T-helper 1 cell treated with Interleukin-12 subunit alpha and Interleukin-12 subunit beta and Interleukin-4 antibody, amounts not matched to agents 30 ng/mL and 1 ng/mL, for 36 hours (primary cell): ENCODE measurements around the gene RNF150. TPM values are rescaled to one million over a fixed set of nuclear protein-coding genes. Genes with fewer than 3 reads are reported as not detected.
"Not testable (repeated sequence)": the region's sequence is repeated elsewhere in the genome, so short reads cannot be mapped to it uniquely, and the experiment has no call there.

Experiments
- intact Hi-C: fragments of 100-400 bp; cut with micrococcal nuclease; formaldehyde crosslinking; loops from one replicate; pipeline ENCODE4 v1.15.1; 2024
- total RNA-seq: library from RNA; stranded (reverse); gene quantifications from 2 replicates; pipeline ENCODE4 v1.2.3, GENCODE V29; 2022

RNF150 gene
- total RNA-seq, 1 donor from 2014 or later, result 0.25 TPM

DNA sequence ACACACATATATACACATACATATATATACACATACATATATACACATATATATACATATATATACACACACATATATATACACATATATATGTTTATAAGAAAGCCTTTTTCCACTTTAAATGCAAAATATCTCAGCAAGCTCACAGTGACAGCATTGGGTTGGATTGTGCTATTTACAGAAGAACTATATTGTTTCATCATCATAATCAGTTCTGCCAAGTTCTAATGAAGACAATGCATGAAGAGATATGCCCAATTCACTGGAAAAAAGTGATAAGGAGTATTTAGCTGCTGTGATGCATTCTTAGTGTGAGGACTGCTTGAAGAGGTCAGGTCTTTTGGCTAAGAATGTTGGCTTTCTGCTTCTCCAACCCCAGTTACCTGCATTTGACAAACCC, 54.4 kb downstream of the RNF150 start:
- intact Hi-C loops, result no loop called here

DNA sequence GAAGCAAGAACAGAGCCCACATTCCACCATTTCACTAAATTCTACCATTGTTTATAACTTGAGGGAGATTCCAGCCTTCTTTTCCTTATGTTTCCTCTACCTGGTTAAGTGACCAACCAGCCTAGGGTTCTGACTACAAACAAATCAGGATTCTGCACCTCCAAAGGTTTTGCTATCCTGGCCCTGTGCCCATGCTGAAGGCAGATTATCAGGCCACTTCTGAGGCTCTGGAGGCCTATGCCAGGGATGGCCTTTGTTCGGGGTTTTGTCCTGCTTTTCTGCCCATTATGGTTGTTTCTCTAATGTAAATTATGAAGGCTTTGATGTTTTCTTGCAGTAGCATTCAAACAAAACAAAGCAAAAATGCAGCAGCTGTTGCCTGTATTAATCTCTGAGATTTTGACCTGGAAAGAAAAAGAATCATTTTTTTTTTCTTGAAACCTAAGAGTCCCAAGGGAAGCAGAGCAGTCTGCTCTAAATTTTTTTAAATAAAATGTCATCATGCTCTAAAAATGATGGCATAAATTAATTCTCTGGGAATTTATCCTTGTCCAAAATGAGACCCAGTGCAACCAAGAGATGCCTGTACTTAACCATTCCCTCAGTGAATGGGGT, 55.6 kb downstream of the RNF150 start:
- intact Hi-C loops, result no loop called here

DNA sequence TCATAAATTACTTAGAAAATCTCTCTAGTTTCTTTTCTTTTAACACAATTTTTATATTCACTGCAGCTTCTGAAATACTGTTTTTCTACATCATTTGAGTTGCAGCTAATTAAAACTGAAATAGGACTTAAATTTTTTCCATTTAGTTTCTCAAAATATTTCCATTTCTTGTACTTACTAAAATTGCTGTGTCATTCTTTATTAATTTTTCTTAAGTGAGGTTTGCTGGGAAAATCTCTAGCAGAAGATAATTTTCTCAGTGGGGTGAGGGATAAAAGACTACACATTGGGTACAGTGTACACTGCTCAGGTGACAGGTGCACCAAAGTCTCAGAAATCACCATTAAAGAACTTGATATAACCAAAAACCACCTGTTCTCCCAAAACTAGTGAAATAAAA, 57.7 kb downstream of the RNF150 start:
- intact Hi-C loops, result no loop called here

DNA sequence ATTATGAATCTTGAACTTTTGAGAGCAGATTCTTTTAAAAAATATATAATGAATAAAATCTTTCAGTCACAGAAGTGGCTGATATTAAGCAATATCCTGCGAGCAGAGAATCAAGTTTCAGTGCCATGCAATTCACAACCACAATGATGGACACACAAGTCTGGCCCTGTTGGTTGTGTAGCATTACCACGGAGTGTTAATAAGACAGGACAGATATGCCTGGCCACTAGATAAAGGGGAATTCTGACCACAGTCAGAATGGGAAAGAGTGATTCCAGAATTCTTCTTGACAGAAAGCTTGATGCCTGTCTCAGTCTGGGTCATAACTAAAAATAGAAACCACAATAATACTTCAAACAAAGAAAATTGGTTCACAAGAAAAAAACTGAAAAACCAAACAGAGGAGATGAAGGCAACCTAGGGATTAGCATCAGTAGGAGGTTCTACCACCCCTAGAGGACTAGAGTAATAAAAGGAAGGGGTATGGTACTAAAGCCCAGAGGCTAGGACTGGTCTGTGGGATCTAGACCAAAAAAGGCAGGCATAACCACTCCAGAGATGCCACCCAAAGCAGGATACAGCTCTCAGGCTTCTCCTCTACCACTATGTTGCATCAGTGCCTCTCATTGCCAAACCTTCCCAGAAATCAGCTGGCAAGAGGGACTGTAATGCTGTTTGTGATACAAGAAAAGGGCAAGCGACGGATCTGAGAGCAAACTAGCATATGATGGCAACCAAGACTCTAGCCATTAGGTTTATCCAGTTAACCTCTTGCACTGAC, 59.0 kb downstream of the RNF150 start:
- intact Hi-C loops, result no loop called here

DNA sequence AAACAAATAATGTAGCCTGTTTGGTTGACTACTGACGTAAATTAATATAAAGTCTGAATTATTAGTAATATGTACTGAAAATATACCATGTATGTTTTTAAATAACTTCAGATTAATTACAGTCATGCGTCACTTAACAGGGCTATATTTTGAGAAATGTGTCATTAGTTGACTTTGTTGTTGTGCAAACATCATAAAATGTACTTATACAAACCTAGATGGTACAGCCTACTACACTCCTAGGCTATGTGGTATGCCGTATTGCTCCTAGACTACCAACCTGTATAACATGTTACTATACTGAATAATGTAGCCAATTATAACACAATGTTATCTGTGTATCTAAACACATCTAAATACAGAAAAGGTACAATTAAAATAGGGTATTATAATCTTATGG, 66.6 kb downstream of the RNF150 start:
- intact Hi-C loops, result no loop called here

DNA sequence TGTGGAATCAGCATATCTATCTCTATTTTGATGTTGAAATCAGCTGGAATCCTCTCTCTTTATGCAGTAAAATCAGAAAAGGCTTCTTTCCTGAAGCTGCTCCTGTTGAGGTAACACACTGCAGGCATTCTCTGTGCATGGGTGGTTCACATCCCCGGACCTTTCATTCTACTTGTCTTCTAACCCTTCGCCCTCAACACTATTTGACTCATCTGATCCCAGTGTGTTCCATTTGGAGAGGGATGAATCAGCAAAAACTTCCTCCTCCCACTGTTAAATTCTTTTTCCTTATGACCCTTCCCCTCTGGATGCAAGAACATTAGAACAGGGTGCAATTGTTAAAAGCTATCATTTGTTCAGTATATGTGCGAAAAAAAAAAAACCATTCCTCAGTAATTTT, 67.4 kb downstream of the RNF150 start:
- intact Hi-C loops, result no loop called here

DNA sequence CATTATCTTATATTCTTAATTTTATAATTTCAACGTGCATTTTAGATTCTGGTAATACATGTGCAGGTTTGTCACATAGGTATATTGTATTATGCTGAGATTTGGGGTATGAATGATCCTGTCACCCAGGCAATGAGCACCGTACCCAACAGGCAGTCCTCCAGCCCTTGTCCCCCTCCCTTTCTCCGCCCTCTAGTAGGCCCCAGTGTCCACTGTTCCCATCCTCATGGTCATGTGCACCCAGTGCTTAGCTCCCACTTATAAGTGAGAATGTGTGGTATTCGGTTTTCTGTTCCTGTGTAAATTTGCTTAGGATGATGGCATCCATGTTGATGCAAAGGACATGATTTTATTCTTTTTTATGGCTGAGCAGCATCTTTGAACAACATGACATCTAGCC, 70.6 kb downstream of the RNF150 start:
- intact Hi-C loops, result no loop called here

DNA sequence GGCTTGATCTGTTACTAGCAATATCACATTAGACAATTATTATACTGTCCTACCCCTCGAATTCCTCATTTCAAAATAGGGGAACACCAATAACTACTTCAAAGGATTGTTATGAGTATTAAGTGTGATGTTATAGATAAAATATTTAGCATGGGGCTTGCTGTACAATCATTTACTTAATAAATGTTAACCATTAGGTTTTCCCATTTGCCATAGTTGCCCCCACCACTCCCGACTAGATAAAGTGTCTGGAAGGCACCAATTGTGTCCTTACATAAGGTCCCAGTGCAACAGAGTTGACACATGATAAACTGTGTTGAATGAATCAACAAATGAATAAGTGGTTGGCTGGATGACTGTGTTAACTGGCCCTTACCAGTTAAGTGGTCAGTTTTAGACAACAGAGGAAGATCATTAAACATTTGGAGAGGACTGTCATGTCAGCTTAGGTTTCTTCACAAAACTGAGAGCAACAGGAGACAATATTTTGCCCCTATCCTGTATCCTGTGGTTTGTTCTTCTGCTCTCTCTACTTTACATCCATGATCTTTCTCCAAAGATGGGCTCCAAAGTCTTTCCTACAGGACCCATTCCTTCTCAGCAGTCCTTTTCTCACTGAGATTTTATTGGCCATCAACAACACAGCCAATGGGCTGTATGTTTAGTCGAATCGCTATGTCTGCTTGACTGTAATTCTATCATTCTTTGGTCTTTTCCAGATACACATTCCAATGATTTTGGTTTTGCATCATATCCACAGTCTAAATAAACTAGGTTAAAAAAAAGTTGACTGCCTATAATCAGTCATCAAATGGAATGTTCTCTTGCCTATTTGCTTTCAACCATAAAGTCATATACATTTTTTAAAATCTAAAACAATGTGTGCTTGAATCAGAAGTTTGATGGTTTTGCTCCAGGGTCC, 74.4 kb downstream of the RNF150 start:
- intact Hi-C loops, result no loop called here

DNA sequence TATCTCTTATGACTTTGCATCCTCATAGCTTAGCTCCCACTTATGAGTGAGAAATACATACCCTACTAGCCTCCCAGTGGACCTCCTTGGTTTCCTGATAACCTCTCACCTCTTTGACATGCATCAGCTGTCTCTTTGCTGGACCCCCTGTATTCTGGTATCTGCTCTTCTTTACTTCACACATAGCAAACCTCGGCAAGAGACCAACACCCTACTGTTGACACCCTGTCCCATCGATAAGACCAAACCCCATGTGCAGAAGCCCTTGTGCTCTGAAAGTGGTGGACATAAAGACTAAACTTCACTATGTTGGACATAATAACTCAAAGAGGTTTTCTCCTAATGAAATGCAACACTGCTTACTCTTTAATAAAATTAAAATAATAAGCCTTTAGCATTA, 75.7 kb downstream of the RNF150 start:
- intact Hi-C loops, result no loop called here

DNA sequence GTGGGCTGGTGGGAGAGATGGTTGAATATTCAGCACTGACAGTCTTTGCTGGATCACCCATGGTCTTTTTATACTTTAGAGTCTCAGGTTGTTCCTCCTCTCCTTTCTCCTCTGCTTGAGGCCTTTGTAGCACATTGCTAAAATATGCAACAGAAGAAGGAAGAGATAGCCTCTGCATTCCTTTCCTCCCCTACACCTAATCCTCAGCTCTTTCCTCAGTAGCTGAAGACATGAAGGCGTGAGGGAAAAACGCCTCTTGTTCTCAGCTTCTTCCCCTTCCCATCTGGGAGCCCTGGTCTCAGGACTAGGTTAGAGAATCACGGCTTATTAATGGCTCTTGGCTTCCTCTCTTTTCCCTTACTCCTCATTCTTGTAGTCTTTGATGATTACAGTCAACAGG, 76.8 kb downstream of the RNF150 start:
- intact Hi-C loops, result no loop called here

DNA sequence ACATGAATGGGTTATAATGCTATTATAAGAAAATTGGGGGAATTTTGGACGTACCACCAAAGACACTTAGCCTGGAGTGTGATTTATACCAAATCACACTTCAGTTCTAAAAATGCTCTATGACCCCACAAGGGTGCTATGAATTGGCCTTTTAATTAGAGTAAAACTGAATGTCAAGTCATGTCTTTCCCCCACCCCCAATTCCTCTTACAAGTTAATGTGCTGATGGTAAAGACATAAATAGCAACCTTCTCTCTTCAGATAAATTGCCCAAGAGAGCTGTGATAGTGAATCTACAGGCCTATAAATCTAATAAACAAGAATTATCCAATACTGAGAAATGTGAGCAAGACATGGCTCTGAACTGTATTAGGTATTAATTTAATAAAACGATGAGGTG, 78.8 kb downstream of the RNF150 start:
- intact Hi-C loops, result no loop called here

DNA sequence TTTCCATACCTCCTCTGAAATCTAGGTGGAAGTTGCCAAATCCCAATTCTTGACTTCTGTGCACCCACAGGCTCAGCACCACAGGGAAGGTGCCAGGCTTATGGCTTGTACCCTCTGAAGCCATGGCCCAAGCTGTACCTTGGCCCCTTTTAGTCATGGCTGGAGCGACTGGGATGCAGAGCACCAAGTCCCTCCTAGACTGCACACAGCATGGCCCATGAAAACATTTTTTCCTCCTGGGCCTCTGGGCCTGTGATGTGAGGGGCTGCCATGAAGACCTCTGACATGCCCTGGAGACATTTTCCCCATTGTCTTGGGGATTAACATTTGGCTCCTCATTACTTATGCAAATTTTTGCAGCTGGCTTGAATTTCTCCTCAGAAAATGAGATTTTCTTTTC, 82.3 kb downstream of the RNF150 start:
- intact Hi-C loops, result not testable (repeated sequence)

DNA sequence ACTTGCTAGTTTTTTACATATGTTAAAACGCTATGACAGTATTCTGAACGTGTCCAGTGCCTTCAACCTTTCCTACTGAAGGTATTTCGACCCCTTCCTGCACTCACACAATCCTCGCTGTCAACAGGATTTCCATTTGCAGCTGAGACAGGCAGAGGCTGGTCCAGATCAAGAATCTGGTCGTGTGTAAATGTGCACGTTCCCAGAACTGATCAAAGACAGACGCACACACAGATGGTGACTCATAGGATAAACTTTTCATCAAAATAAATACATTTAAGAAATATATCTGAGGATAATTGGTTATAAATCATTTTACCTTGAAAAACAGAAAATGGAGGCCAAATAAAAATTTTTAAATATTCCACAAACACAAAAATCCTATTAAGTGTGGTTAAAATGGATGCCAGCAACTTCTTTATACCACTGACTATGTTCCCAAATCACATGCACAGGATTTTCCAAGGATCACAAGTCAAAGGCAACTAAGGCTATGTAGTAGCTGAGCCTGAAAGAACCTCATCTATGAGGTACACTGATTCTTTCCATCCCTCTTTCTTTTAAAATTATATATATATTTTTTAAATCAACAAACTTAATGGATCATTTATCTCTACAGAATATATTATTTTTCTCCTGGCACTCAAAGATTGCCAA, 85.9 kb downstream of the RNF150 start:
- intact Hi-C loops, result no loop called here

DNA sequence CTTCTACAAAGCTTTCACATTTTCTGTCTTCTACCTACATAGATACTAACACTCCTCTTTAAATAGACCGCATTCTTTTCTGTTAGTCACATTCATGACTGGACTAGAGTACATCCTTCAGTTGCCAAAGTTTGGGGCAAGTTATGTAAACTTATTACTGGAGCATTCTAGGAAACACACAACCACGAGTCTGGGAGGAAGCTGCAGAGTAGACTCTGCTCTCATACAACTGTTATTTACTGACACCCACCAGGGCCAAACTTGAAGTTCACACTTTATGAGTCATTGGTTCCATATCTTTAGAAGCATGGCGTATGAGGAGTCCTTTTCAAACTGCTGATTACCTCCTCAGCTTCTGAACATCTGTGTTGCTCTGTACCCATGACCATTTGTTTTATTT, 87.0 kb downstream of the RNF150 start:
- intact Hi-C loops, result no loop called here

DNA sequence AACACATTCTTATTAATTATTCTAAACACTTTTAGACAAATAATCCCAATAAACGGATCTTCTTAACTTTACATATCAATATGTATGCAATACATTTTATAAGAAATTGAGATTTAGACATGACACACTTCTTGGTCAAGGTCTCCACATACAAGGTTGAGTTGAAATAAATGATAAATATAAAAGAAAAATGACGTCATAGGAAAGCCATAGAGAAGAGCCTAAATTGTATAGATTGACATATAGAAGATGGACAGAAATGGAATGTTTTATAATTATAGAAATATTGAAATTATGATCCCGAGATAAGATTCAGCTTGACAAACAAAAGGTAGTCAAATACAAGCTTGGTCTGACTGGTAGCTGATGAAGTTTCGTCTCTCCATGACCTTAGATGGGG, 87.4 kb downstream of the RNF150 start:
- intact Hi-C loops, result no loop called here

DNA sequence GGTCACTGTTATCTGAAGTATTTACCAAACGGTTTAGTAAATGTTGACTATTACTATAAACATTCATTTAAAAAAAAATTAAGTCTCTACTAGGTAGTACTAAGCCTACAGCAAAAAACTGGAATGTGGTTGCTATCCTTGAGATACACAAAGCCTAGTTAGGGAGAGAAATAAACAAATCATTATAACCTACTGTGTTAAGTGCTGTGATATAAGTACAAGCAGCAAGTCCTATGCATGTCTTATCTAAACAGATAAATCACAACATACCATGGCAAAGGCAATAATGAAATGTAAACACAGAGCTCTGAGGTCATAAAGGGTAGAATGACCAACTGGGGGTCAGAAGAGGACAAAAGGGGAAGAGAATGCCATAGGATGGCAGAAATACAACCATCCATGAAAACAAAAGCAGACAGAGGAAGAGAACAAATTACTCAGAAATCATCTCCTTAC, 92.2 kb downstream of the RNF150 start:
- intact Hi-C loops, result no loop called here

DNA sequence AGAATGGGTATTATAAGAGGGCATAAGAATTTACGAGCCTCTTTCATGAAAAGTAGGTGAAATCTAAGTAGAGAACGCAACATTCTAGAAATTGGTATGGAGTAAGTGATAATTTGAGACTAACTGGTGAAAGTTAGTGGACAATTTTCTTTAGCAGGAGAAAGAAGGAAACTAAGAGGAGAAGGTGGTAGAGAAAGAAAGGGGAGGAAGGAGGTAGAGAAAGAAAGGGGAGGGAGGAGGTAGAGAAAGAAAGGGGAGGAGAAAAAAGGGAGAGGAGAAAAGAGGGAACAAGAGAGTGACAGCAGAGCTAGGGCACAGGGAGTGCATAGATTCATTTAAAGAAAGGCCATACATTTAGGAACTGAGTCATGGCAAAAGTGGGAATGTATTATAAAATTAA, 94.1 kb downstream of the RNF150 start:
- intact Hi-C loops, result no loop called here

DNA sequence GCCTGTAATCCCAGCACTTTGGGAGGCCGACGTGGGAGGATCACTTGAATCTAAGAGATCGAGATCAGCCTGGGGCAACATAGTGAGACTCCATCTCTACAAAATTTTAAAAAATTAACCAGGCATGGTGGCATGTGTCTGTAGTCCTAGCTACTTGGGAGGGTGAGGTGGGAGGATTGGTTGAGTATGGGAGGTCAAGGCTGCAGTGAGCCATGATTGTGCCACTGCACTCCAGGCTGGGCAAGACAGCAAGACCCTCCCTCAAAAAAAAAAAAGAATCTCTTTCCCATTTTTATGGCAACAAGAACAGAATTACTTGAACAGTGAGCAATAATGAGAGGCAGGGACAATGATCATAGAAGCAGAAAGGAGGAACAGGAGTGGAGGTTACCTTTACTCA, 94.8 kb downstream of the RNF150 start:
- intact Hi-C loops, result no loop called here

DNA sequence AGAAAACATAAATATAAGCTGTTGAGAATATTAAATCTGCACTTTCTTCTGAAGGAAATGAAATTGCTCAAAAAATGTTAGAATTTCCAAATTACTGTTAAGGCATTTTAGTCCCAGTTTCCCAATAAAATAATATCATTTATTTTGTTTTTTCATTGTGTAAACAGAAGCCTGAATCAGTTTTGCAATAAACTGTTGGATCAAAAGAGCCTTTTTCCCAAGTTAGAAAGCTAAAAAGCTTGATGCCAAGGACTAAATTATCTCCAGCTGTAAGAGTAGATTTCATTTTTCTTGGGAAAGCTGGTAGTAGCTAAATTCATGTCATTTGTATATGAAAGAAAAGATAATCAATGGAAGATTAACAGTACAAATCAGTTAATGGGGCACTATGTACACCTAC, 95.8 kb downstream of the RNF150 start:
- intact Hi-C loops, result no loop called here

DNA sequence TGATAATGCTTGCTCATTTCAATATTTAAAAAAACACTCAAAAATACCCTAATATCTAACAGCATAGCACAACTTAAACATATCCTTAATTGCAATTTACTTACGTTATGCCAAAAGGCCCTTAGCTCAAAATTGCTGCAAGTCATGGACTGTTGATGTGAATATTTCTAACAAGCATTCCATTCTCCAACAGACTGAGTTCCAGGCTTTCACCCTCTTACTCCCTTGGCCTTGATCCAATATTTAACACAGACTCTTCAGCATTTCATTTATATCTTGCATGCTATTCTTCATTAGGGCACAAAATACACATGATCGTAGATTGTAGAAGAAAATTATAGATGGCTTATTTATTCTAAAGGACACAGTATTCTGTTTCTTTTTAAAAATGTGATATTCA, 96.5 kb downstream of the RNF150 start:
- intact Hi-C loops, result no loop called here

DNA sequence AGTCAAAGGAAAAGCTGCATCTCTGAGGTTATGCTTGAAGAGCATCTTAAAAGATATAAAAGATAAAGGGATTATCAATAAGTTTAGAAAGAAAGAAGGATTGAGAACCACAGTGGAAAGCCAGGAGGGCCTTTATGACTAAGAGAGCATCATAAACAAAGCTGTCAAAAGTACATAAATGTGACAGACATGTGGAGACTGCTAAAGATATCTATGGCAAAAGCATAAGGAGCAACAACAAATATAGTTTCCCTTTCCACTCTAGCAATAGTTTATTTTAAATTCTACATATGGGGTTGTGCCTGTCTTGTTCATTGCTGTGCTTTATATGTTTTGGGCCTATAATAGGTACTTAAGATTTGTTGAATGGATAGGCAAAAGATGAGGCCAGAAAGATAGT, 97.3 kb downstream of the RNF150 start:
- intact Hi-C loops, result no loop called here
